ENCODE measurements around the gene SNX10.
"Not testable (repeated sequence)": the region's sequence is repeated elsewhere in the genome, so short reads cannot be mapped to it uniquely, and the experiment has no call there.

The SNX10 gene

GRCh38 chr7:26291699-26292538 lies at the start of gene SNX10:
SNX10 (plus strand) TSS chr7:26291862; CDS start chr7:26346443, 54,581 bp downstream.
- DNase-seq = peak; percentile 72

GRCh38 chr7:26245150-26245549 lies 46.5 kb upstream of the SNX10 start:
- DNase-seq = no peak

DNA sequence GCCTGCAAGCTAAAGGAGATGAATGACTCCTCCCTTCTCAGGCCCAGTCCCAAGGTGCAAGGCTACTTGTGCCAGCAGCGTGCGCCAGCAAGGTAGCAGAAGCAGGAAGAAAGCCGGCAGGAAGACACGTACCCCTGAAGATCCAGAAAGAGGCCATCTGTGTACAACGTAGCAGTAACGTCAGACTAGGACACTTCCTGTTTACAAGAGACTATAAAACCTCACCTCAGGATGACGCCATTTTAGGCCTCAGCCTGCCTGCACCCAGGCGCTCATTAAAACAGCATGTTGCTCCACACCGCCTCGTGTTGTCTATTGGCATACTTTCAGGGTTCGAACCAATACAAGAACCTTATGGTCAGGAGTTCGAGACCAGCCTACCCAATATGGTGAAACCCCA lies 41.4 kb upstream of the SNX10 start:
- no peak for DNase-seq

DNA sequence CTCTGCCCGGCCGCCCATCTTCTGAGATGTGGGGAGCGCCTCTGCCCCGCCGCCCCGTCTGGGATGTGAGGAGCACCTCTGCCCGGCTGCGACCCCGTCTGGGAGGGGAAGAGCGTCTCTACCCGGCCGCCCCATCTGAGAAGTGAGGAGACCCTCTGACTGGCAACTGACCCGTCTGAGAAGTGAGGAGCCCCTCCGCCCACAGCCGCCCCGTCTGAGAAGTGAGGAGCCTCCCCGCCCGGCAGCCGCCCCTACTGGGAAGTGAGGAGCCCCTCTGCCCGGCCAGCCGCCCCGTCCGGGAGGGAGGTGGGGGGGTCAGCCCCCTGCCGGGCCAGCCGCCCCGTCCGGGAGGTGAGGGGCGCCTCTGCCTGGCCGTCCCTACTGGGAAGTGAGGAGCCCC lies 29.8 kb upstream of the SNX10 start:
- not testable (repeated sequence) for DNase-seq

- DNase-seq = no peak
These were observed 26.6 kb upstream of the SNX10 start for GRCh38 chr7:26265065-26265464.

GRCh38 chr7:26265499-26266075 lies 26.1 kb upstream of the SNX10 start:
- no peak for DNase-seq

DNA sequence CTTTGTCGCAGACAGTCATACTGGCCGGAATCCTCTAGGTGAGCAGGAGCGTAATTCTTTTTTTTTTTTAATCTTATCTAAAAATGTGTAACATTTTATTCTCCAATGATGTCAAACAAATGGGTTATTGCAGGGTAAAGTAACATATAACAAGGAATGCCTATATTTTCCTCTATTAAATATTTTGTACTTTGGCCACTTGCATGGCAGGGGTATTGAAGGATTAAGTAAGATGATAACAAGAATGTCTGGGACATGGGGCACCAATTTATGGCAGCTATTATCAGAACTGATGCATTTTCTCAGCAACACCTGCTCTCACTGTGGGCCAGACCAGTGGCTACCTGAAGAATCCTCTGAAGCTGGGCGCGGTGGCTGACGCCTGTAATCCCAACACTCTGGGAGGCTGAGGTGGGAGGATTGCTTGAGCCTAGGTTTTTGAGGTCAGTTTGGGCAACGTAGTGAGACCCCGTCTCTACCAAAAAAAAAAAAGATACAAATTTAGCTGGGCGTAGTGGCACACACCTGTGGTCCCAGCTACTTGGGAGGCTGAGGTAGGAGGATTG lies 24.0 kb upstream of the SNX10 start:
- DNase-seq = no peak

DNA sequence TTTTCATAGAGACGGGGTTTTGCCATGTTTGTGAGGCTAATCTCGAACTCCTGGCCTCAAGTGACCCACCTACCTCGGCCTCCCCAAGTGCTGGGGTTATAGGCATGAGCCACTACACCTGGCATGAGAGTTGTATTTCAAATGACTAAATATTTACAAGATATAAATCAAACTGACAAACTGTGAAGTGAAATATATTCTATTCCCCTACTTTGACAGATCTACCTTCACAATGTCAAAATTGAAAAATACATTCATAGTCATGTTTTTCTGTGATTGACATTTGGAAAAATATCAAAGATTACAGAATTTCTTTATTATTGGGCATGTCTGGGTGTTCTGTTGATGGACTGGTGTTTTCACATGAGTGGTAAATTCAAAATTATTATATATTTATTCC lies 16.4 kb upstream of the SNX10 start:
- no peak for DNase-seq

GRCh38 chr7:26278770-26279169 lies 12.9 kb upstream of the SNX10 start:
- DNase-seq = no peak

DNA sequence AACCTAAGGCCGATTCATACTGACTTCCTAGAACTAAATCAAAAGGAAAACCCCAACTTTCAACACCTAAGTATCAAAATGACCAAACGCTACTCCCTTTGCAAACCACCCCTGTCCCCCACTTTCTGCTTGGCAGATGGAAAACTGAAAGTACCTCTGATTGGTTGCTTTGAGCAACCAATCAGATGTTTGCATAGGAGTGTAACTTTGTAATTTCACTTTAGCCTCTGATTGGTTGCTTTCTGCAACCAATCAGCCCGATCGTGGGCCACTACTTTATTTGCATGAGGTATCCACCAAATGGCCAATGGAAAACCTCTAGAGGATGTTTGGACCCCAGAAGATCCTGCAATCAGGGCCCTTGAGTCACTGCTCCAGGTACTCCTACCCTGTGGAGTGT lies 12.3 kb upstream of the SNX10 start:
- no peak for DNase-seq

GRCh38 chr7:26280097-26280496 lies 11.6 kb upstream of the SNX10 start:
- no peak for DNase-seq

DNA sequence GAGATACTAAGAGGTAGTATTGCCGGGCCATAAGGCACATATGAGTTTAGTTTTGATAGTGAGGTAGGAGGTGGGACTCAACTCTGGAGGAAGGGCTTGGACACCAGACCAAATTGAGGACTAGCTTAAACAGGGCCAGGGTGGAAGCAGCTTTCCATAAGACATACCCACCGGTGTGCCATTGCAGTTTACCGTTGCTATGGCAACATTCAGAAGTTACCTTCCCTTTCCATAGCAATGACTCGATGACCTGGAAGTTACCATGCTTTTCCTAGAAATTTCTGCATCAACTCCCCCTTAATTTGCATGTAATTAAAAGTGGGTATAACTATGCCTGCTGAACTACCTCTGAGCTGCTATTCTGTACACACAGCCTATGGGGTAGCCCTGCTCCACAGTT lies 10.9 kb upstream of the SNX10 start:
- DNase-seq = no peak

GRCh38 chr7:26284477-26284876 lies 7.2 kb upstream of the SNX10 start:
- no peak for DNase-seq

- DNase-seq = no peak
These were observed 6.5 kb upstream of the SNX10 start for GRCh38 chr7:26284995-26285632.

DNA sequence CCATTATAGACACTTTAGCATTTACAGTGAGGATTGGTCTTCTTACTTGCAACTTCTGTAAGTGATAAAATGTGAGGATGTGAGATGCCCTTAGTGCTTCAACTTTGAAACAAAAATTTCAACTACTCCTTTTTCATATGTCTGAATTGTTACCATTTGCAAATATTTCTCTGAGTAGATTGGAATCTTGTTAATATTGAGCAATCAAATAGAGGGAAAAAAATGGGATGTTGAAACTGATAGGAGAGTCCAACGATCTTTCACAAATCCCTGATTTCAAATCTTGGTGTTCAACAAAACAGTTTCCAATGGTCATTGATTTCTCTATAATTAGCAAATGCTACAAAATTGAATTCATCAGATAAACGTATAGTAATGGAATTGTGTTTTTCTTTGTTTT lies 5.5 kb upstream of the SNX10 start:
- no peak for DNase-seq

GRCh38 chr7:26288126-26288525 lies 3.5 kb upstream of the SNX10 start:
- not testable (repeated sequence) for DNase-seq

DNA sequence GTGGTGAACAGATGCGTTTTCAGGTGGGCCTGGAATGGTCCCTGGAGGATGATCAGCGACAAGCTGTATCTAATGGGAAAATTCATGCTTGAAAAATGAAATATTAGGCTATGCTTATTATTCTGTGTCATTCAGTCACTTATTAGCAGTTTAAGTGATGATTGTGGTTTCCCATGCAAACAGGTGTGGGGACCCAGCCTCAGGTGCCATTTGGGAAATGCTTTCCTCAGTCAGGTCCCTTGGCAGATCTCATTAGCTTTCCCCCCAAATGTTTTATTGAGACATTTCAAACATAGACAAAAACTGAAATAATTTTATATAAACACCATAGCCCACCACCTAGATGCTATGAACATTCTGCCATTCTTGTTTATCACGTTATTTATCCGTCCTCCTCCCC lies 411 bp upstream of the SNX10 start:
- no peak for DNase-seq

GRCh38 chr7:26292768-26293560 lies 1.3 kb downstream of the SNX10 start:
- DNase-seq = no peak

DNA sequence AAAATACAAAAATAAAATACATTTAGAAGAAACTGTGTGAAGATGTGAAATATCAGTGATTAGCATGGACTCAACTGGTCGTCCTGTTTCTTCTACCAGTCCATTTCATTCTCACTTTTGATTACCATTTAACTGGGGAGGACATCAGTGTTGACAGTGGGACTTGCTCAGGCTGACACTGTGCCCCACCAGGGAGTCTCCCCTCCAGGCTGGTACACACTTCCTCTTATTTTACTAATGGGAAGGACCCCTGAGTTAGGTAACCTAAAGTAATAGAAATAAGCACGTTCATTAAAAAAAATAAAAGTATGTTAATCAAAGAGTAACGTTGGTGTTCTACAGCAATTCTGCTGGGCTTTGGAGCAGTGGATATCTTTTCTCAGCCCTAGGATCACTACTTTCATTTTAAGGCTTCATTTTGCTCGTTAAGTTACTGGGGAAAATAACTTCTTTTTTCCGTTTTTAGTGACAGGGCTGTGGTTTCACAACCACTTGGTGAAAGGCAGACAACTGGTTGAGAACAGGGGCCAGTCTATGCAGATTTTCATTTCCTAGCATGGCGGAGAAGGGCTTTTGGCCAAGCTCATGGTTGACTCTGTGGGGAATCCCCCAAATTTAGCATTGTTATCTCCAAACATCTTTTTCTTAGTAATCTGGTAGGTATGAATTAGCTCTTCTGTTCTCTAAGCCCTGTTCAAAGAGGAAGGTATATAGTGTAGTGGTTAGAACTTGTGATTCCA lies 2.1 kb downstream of the SNX10 start:
- peak; percentile 45 for DNase-seq

DNA sequence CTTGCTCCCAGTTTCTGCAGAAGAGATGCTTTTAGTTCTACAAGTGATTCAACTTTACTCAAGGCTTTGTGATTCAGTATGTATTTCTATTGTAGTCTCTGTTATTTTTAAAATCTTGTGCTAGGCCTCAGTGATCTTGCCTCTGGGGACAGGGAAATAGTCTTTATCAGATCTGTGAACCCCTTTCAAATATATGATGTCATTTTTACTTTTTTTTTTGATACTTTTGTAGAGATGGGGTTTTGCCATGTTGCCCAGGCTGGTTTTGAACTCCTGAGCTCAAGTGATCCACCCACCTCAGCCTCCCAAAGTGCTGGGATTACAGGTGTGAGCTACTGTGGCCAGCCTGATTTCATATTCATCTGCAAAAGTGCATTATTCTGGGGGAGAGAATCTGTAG lies 3.4 kb downstream of the SNX10 start:
- DNase-seq = no peak

- DNase-seq = no peak
These were observed 3.9 kb downstream of the SNX10 start for GRCh38 chr7:26295586-26295985.

GRCh38 chr7:26298472-26299058 lies 6.9 kb downstream of the SNX10 start:
- DNase-seq = no peak
